ENCODE results near the gene TXNRD3. TPM values are rescaled to one million over a fixed set of nuclear protein-coding genes. Genes with fewer than 3 reads are reported as not detected.

Gene TXNRD3
- total RNA-seq, 1 experiment from 2014 or later: 12.9 TPM

GRCh38 chr3:126612479-126613205 is 42.3 kb downstream of the TXNRD3 start:
- POLR2A ChIA-PET: interaction anchor here (0.6 to 1.2 kb wide), 3 partner anchors 11 to 16 kb away, joined by 3 read pairs; no protein-coding TSS in a partner anchor
- H3K9me3 Mint-ChIP-seq (ENCODE audit: unreplicated experiment): no peaks in the 10 kb centered on the region
- H3K27me3 Mint-ChIP-seq (ENCODE audit: insufficient read depth, unreplicated experiment): no peaks in the 10 kb centered on the region
- intact Hi-C loops (cut with micrococcal nuclease): no loop called here
- no peak overlapping the region for H3K4me3 Mint-ChIP-seq (ENCODE audit: unreplicated experiment)
- no peak for TF ChIP-seq CTCF (IDR thresholded peaks at IDR 0.05; ENCODE audit: unreplicated experiment)
- no peak for DNase-seq (ENCODE audit: unreplicated experiment)
- H3K36me3 Mint-ChIP-seq (ENCODE audit: insufficient read depth, unreplicated experiment): peaks cover 33% of the 10 kb centered on the region
- H3K4me1 Mint-ChIP-seq (ENCODE audit: insufficient read depth, unreplicated experiment): peaks cover 10% of the 10 kb centered on the region
- CTCF ChIA-PET: interaction anchor here (0.6 to 1.1 kb wide), 3 partner anchors 9 to 929 kb away, joined by 3 to 5 read pairs (median 4); no protein-coding TSS in a partner anchor
- BruUV-seq (replicated peaks): no TSS peak
- H3K27ac Mint-ChIP-seq (ENCODE audit: low read depth, unreplicated experiment): no peak overlapping the region

DNA sequence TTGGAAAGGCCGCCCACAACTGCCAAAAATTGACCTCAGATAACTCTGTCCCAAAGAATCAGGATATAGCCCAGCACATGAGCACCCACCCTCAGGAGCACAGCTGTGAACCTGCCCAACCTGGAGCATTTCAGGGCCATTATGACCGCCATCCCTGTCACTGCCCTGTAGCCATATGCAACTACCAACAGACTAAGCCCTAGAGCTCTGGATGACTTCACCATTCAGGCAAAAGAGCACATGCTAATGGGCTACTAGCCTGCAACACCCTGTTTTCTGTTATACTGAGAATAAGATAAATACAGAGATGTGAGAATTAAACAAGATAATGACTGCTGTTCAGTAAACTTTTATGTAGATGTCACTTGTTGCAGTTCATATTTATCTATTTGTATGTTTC is 45.0 kb downstream of the TXNRD3 start:
- no peak for TF ChIP-seq CTCF (IDR thresholded peaks at IDR 0.05; ENCODE audit: unreplicated experiment)
- H3K36me3 Mint-ChIP-seq (ENCODE audit: insufficient read depth, unreplicated experiment): peaks cover 39% of the 10 kb centered on the region
- no peaks in the 10 kb centered on the region for H3K27me3 Mint-ChIP-seq (ENCODE audit: insufficient read depth, unreplicated experiment)
- no peak overlapping the region for H3K4me3 Mint-ChIP-seq (ENCODE audit: unreplicated experiment)
- no TSS peak for BruUV-seq (replicated peaks)
- CTCF ChIA-PET: interaction anchor here (0.5 kb wide), 1 partner anchor 379 kb away, joined by 3 read pairs; no protein-coding TSS in a partner anchor
- no peaks in the 10 kb centered on the region for H3K4me1 Mint-ChIP-seq (ENCODE audit: insufficient read depth, unreplicated experiment)
- POLR2A ChIA-PET: no interaction called here
- DNase-seq (ENCODE audit: unreplicated experiment): no peak
- intact Hi-C loops (cut with micrococcal nuclease): no loop called here
- no peak overlapping the region for H3K27ac Mint-ChIP-seq (ENCODE audit: low read depth, unreplicated experiment)
- no peaks in the 10 kb centered on the region for H3K9me3 Mint-ChIP-seq (ENCODE audit: unreplicated experiment)

- no TSS peak for BruUV-seq (replicated peaks)
- Mint-ChIP-seq H3K4me1 (ENCODE audit: insufficient read depth, unreplicated experiment) (no peaks in the 10 kb centered on the region), H3K36me3 (ENCODE audit: insufficient read depth, unreplicated experiment) (peaks cover 29% of the 10 kb centered on the region), H3K27me3 (ENCODE audit: insufficient read depth, unreplicated experiment) (no peaks in the 10 kb centered on the region), H3K9me3 (ENCODE audit: unreplicated experiment) (no peaks in the 10 kb centered on the region), H3K27ac (ENCODE audit: low read depth, unreplicated experiment) (no peak overlapping the region), H3K4me3 (ENCODE audit: unreplicated experiment) (no peak overlapping the region)
- CTCF ChIA-PET: interaction anchor here (0.6 to 0.8 kb wide), 2 partner anchors 31 to 87 kb away, joined by 3 read pairs; no protein-coding TSS in a partner anchor
- no peak for TF ChIP-seq CTCF (IDR thresholded peaks at IDR 0.05; ENCODE audit: unreplicated experiment)
- intact Hi-C loops (cut with micrococcal nuclease): no loop called here
- POLR2A ChIA-PET: interaction anchor here (1.0 kb wide), 1 partner anchor 11 kb away, joined by 3 read pairs; no protein-coding TSS in a partner anchor
- peak; percentile 21 for DNase-seq (ENCODE audit: unreplicated experiment)
These were observed 47.6 kb downstream of the TXNRD3 start for GRCh38 chr3:126607214-126607908.

- peaks cover 20% of the 10 kb centered on the region for H3K36me3 Mint-ChIP-seq (ENCODE audit: insufficient read depth, unreplicated experiment)
These were observed 48.9 kb downstream of the TXNRD3 start for GRCh38 chr3:126606001-126606400.

More at GRCh38 chr3:126606001-126606400, 48.9 kb downstream of the TXNRD3 start:
- intact Hi-C loops (cut with micrococcal nuclease): no loop called here
- BruUV-seq (replicated peaks): no TSS peak
- Mint-ChIP-seq H3K4me1 (ENCODE audit: insufficient read depth, unreplicated experiment) (no peaks in the 10 kb centered on the region), H3K9me3 (ENCODE audit: unreplicated experiment) (no peaks in the 10 kb centered on the region), H3K27me3 (ENCODE audit: insufficient read depth, unreplicated experiment) (no peaks in the 10 kb centered on the region), H3K4me3 (ENCODE audit: unreplicated experiment) (no peak overlapping the region), H3K27ac (ENCODE audit: low read depth, unreplicated experiment) (no peak overlapping the region)
- no peak for TF ChIP-seq CTCF (IDR thresholded peaks at IDR 0.05; ENCODE audit: unreplicated experiment)
- CTCF ChIA-PET: no interaction called here
- DNase-seq (ENCODE audit: unreplicated experiment): no peak
- POLR2A ChIA-PET: interaction anchor here (1.0 kb wide), 1 partner anchor 12 kb away, joined by 3 read pairs; no protein-coding TSS in a partner anchor
